GM12878 (cell line): ENCODE measurements around the gene CCR5. TPM values are rescaled to one million over a fixed set of nuclear protein-coding genes. Genes with fewer than 3 reads are reported as not detected.

ENCODE experiments used
- ATAC-seq: fragments of 200-7000 bp; cut with Tn5 transposase; 3 replicates; pipeline ENCODE4 v1.9.1; 2020; ENCODE audit warnings: mild to moderate bottlenecking, moderate library complexity
- BruUV-seq: library from RNA; stranded (reverse); fragments of 400-500 nt; replicated peaks from 2 replicates; lab custom pipeline; 2021; lab: Mats Ljungman, UMichigan
- CTCF ChIA-PET: fragments of 300-600 bp; sonication (Branson Sonifier 250); formaldehyde crosslinking; extraction: SDS; loops from one replicate; lab custom pipeline; 2021; ENCODE audit warnings: inconsistent platforms; lab: Yijun Ruan, JAX
- POLR2A ChIA-PET: fragments of 350-600 bp; formaldehyde crosslinking; extraction: SDS; loops from one replicate; lab custom pipeline; 2021; ENCODE audit warnings: inconsistent platforms; lab: Charles Lee
- RAD21 ChIA-PET: fragments of 300-600 bp; sonication (Branson Sonifier 250); formaldehyde crosslinking; loops from one replicate; lab custom pipeline; 2023; ENCODE audit warnings: antibody characterized with exemption; ENCODE audit not compliant: unreplicated experiment; lab: Charles Lee
- SMC1A ChIA-PET: fragments of 300-600 bp; sonication (Branson Sonifier 250); formaldehyde crosslinking; loops from one replicate; lab custom pipeline; 2023; ENCODE audit not compliant: unreplicated experiment, uncharacterized antibody; lab: Charles Lee
- DNase-seq: peaks from one replicate; pipeline ENCODE4 v3.0.0-alpha.2; 2011; ENCODE audit warnings: low read depth, low spot score
- FAIRE-seq: peaks from 3 replicates; lab custom pipeline; 2011; peaks lifted over from hg19 to GRCh38; lab: Jason Lieb, UNC
- H2AFZ ChIP-seq: 2 replicates; pipeline ENCODE4 v1.6.0; 2011; ENCODE audit warnings: low read depth, low read length, control low read depth; ENCODE audit not compliant: control insufficient read depth
- H3K27ac ChIP-seq: 2 replicates; pipeline ENCODE4 v1.5.1; 2011; ENCODE audit warnings: control low read depth; ENCODE audit not compliant: control insufficient read depth, insufficient read depth
- H3K27me3 ChIP-seq, 2 experiments: replicated peaks in 1 of 2; 2 replicates each; pipeline versions ENCODE4 v1.6.0 to v1.6.1; 2011; ENCODE audit warnings: low read length in 1 of 2; ENCODE audit not compliant: control insufficient read depth in 2 of 2, insufficient read depth in 2 of 2
- H3K36me3 ChIP-seq, 2 experiments: 2 replicates each; pipeline ENCODE4 v1.5.1; 2011; ENCODE audit warnings: low read length in 1 of 2; ENCODE audit not compliant: control insufficient read depth in 2 of 2, insufficient read depth in 2 of 2
- H3K4me1 ChIP-seq: 2 replicates; pipeline ENCODE4 v1.6.1; 2011; ENCODE audit warnings: mild to moderate bottlenecking, low read length, moderate library complexity, mixed read lengths; ENCODE audit not compliant: control insufficient read depth, insufficient read depth
- H3K4me2 ChIP-seq: 2 replicates; pipeline ENCODE4 v1.6.0; 2011; ENCODE audit warnings: control low read depth; ENCODE audit not compliant: control insufficient read depth, insufficient read depth
- H3K4me3 ChIP-seq: fragments of 200-600 bp; sonication (generic); 2 replicates; pipeline ENCODE4 v1.5.1; 2016
- H3K79me2 ChIP-seq: 2 replicates; pipeline ENCODE4 v1.6.0; 2011; ENCODE audit warnings: low read length; ENCODE audit not compliant: control insufficient read depth, insufficient read depth
- H3K9ac ChIP-seq: 2 replicates; pipeline ENCODE4 v1.8.0; 2011; ENCODE audit warnings: low read length, control low read depth, mixed read lengths; ENCODE audit not compliant: control insufficient read depth, insufficient read depth
- H3K9me3 ChIP-seq: replicated peaks from 3 replicates; pipeline ENCODE4 v1.5.1; 2011; ENCODE audit warnings: mild to moderate bottlenecking, low read length; ENCODE audit not compliant: control insufficient read depth, insufficient read depth
- H4K20me1 ChIP-seq: 2 replicates; pipeline ENCODE4 v1.6.0; 2011; ENCODE audit not compliant: control insufficient read depth, insufficient read depth
- FOXM1 ChIP-seq: IDR thresholded peaks from 2 replicates; pipeline ENCODE4 v1.6.1; 2012; ENCODE audit warnings: low read depth, mild to moderate bottlenecking, inconsistent platforms, low read length, moderate library complexity
- KLF5 ChIP-seq: fragments of 450-650 bp; IDR thresholded peaks from 2 replicates; pipeline ENCODE4 v1.6.1; 2014; ENCODE audit warnings: mild to moderate bottlenecking; ENCODE audit not compliant: partially characterized antibody
- LARP7 ChIP-seq: fragments of 450-650 bp; IDR thresholded peaks from 2 replicates; pipeline ENCODE4 v1.6.1; 2017; ENCODE audit warnings: mild to moderate bottlenecking
- MXI1 ChIP-seq: fragments of 150-350 bp; IDR thresholded peaks from 2 replicates; pipeline ENCODE4 v1.6.1; 2011; ENCODE audit warnings: low read depth, mild to moderate bottlenecking, inconsistent platforms, low read length, improper control_type of control experiment
- RB1 ChIP-seq: fragments of 450-650 bp; formaldehyde crosslinking; IDR thresholded peaks from 2 replicates; pipeline ENCODE4 v1.6.1; 2017; ENCODE audit warnings: mild to moderate bottlenecking, borderline replicate concordance
- WGBS: methylation state at CpG from one replicate; pipeline ENCODE4 v1.1.6; 2016; ENCODE audit warnings: low lambda C conversion rate; ENCODE audit not compliant: insufficient replicate concordance, insufficient coverage; ENCODE audit errors: missing lambda C conversion rate; 5-methylcytosine and 5-hydroxymethylcytosine counted together
- in situ Hi-C: fragments of 300-500 bp; cut with MboI; formaldehyde crosslinking; loops from 9 replicates; pipeline ENCODE4 v1.14.3; 2018; ENCODE audit warnings: mixed read lengths
- intact Hi-C: fragments of 100-400 bp; cut with micrococcal nuclease; formaldehyde crosslinking; loops from one replicate; pipeline ENCODE4 v1.14.2; 2022; ENCODE audit not compliant: unreplicated experiment
- polyA plus RNA-seq, 11 experiments: library from polyadenylated mRNA; depleted of rRNA in 4 of 11; unstranded in 6 of 11; stranded (reverse) in 5 of 11; fragments of >200 nt; fragmentation: Nextera tagmentation in 4 of 11; fragmentation: Illumina TruSeq in 1 of 11; extraction: Ambion mirVana in 4 of 11; extraction: Trizol in 1 of 11; gene quantifications; 1 replicate in 1 of 11; 2 replicates in 10 of 11; pipeline versions ENCODE4 v1.2.1 to v1.2.3, GENCODE V29; 2011 to 2016; ENCODE audit warnings: inconsistent platforms in 2 of 11, missing spikeins in 2 of 11, low read depth in 1 of 11
- total RNA-seq, 4 experiments: library from RNA; depleted of rRNA in 3 of 4; stranded (reverse); fragments of >200 nt in 3 of 4; fragmentation: Illumina TruSeq in 1 of 4; extraction: Trizol in 1 of 4; gene quantifications; 2 replicates each; pipeline versions ENCODE4 v1.2.1 to v1.2.3, GENCODE V29; 2013 to 2021
- TF ChIP-seq, protein P1 (sequence below): fragments of 150-350 bp; IDR thresholded peaks from 2 replicates; pipeline ENCODE4 v1.6.1; 2016; ENCODE audit warnings: low read depth, low read length

CCR5 gene
- total and polyA plus RNA-seq, 10 of the 15 experiments (the other 5 are each of a cell fraction or from before 2014, with no cell fraction given), result 0.17 to 1.6 (median 0.82) TPM; not detected in 1

GRCh38 chr3:46406443-46406787 lies 35.7 kb downstream of the CCR5 start:
- intact Hi-C loops (no loop called here), in situ Hi-C loops (no loop called here)
- H2AFZ ChIP-seq, result no peak overlapping the region

More at GRCh38 chr3:46406443-46406787, 35.7 kb downstream of the CCR5 start:
- ATAC-seq (no peak), DNase-seq (no peak), FAIRE-seq (no peak)
- no peak overlapping the region for H3K27ac ChIP-seq
- H3K9ac ChIP-seq, result no peak overlapping the region
- no peaks in the 10 kb centered on the region for H4K20me1 ChIP-seq
- H3K79me2 ChIP-seq, result no peaks in the 10 kb centered on the region
- H3K4me2 ChIP-seq, result no peak overlapping the region
- ChIA-PET POLR2A (no interaction called here), SMC1A (interaction anchor here (1.3 kb wide), 1 partner anchor 29 kb away, joined by 3 read pairs; no protein-coding TSS in a partner anchor), RAD21 (no interaction called here), CTCF (interaction anchor here (1.1 to 2.2 kb wide), 2 partner anchors 28 to 29 kb away, joined by 3 to 8 read pairs; no protein-coding TSS in a partner anchor)
- BruUV-seq, result no TSS peak
- no peaks in the 10 kb centered on the region for H3K27me3 ChIP-seq
- H3K9me3 ChIP-seq, result no peaks in the 10 kb centered on the region; the same call in 2 of the 3 replicates
- H3K36me3 ChIP-seq, result no peaks in the 10 kb centered on the region
- 96% methylated on average over 4 of the region's 4 CpGs for WGBS
- H3K4me3 ChIP-seq, result no peak overlapping the region
- peaks cover 11% of the 10 kb centered on the region for H3K4me1 ChIP-seq
- TF ChIP-seq, protein P1, sequence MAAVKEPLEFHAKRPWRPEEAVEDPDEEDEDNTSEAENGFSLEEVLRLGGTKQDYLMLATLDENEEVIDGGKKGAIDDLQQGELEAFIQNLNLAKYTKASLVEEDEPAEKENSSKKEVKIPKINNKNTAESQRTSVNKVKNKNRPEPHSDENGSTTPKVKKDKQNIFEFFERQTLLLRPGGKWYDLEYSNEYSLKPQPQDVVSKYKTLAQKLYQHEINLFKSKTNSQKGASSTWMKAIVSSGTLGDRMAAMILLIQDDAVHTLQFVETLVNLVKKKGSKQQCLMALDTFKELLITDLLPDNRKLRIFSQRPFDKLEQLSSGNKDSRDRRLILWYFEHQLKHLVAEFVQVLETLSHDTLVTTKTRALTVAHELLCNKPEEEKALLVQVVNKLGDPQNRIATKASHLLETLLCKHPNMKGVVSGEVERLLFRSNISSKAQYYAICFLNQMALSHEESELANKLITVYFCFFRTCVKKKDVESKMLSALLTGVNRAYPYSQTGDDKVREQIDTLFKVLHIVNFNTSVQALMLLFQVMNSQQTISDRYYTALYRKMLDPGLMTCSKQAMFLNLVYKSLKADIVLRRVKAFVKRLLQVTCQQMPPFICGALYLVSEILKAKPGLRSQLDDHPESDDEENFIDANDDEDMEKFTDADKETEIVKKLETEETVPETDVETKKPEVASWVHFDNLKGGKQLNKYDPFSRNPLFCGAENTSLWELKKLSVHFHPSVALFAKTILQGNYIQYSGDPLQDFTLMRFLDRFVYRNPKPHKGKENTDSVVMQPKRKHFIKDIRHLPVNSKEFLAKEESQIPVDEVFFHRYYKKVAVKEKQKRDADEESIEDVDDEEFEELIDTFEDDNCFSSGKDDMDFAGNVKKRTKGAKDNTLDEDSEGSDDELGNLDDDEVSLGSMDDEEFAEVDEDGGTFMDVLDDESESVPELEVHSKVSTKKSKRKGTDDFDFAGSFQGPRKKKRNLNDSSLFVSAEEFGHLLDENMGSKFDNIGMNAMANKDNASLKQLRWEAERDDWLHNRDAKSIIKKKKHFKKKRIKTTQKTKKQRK, result no peak
- no peak for TF ChIP-seq KLF5
- TF ChIP-seq FOXM1, result no peak
- no peak for TF ChIP-seq MXI1
- no peak for TF ChIP-seq LARP7
- TF ChIP-seq RB1, result no peak
